Activated CD8-positive, alpha-beta memory T cell treated with anti-CD3 and anti-CD28 coated beads for 4 hours (primary cell): ENCODE data around the gene MYH7B.

Experiments
- DNase-seq, 2 donors: peaks; one replicate each; pipeline ENCODE4 v3.0.0-alpha.2; 2020; ENCODE audit warnings: low read depth in 2 of 2

Gene MYH7B

GRCh38 chr20:34992751-34993417 is 37.2 kb downstream of the MYH7B start:
- DNase-seq = no peak

- no peak for DNase-seq
Observed at GRCh38 chr20:34993941-34994508, 38.4 kb downstream of the MYH7B start.

GRCh38 chr20:34994509-34995131 is 39.0 kb downstream of the MYH7B start:
- DNase-seq = no peak

GRCh38 chr20:34995192-34995591 is 39.5 kb downstream of the MYH7B start:
- no peak for DNase-seq

- DNase-seq = no peak
Observed at GRCh38 chr20:34995696-34996095, 40.0 kb downstream of the MYH7B start.

- no peak for DNase-seq
Observed at GRCh38 chr20:34996243-34997028, 40.8 kb downstream of the MYH7B start.

- no peak for DNase-seq
Observed at GRCh38 chr20:34997131-34997561, 41.5 kb downstream of the MYH7B start.

GRCh38 chr20:34997774-34998173 is 42.1 kb downstream of the MYH7B start:
- DNase-seq = no peak

- DNase-seq = no peak
Observed at GRCh38 chr20:34998331-34998950, 42.8 kb downstream of the MYH7B start.

- no peak for DNase-seq
Observed at GRCh38 chr20:34999021-34999451, 43.4 kb downstream of the MYH7B start.

- DNase-seq = no peak
Observed at GRCh38 chr20:34999782-35000181, 44.1 kb downstream of the MYH7B start.

GRCh38 chr20:35000311-35000921 is 44.7 kb downstream of the MYH7B start:
- no peak for DNase-seq

GRCh38 chr20:35000922-35001595 is 45.4 kb downstream of the MYH7B start:
- DNase-seq = no peak

GRCh38 chr20:35001596-35002362 is 46.1 kb downstream of the MYH7B start:
- DNase-seq = no peak

GRCh38 chr20:35002426-35003210 is 47.0 kb downstream of the MYH7B start:
- DNase-seq = no peak

GRCh38 chr20:35003211-35004031 is 47.8 kb downstream of the MYH7B start:
- no peak for DNase-seq

- DNase-seq = no peak
Observed at GRCh38 chr20:35004051-35004725, 48.5 kb downstream of the MYH7B start.
